ENCODE measurements around the gene PADI6.

Gene PADI6

GRCh38 chr1:17351598-17352324 lies 20.2 kb upstream of the PADI6 start:
- Histone ChIP-seq H3K9me2 (replicated peaks; ENCODE audit: control insufficient read depth, low read length) (no peaks in the 10 kb centered on the region), H3K4me3 (ENCODE audit: low read length) (no peak overlapping the region), H4K20me1 (ENCODE audit: control insufficient read depth, insufficient read depth, low read depth, low read length) (no peaks in the 10 kb centered on the region), H3K4me1 (ENCODE audit: control insufficient read depth, low read length) (no peaks in the 10 kb centered on the region), H3K27me3 (ENCODE audit: control insufficient read depth, low read length) (peaks cover 7% of the 10 kb centered on the region; the same call in 1 of the 2 replicates), H3F3A (ENCODE audit: control insufficient read depth, insufficient read depth) (no peaks in the 10 kb centered on the region), H3K27ac (ENCODE audit: low read depth, low read length) (no peak overlapping the region), H3K9me3 (ENCODE audit: control insufficient read depth, insufficient read depth, low read length) (no peaks in the 10 kb centered on the region), H3K36me3 (ENCODE audit: control insufficient read depth, low read length) (no peaks in the 10 kb centered on the region), H3K4me2 (ENCODE audit: low read length) (no peak overlapping the region), H3K79me2 (ENCODE audit: control insufficient read depth, low read length) (no peaks in the 10 kb centered on the region)
- no peak for TF ChIP-seq CTCF (IDR thresholded peaks at IDR 0.05; ENCODE audit: low read depth, low read length, poor library complexity, severe bottlenecking)

DNA sequence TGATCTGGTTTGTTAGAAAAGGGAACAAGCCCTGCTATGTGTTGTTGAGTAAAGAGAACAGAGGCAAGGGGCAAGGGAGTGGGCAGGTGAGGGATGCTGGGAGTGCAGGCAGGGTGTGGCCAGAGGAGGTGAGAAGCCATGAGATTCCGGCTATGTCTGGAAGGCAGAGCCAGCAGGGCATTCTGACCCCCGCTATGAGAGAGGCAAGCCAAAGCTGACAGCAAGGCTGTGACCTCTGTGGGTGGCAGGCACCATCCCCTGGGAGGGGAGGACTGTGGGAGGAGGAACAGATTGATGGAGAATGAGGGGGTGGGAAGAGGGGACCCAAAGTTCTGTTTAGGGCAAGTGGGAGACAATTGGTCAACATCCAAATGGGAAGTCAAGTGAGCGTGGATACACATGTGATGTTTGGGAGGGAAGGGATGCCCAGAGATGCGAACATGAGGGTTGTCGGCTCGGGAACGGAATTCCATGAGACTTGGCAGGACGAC lies 19.5 kb upstream of the PADI6 start:
- Histone ChIP-seq H3K9me3 (ENCODE audit: control insufficient read depth, insufficient read depth, low read length) (no peaks in the 10 kb centered on the region), H3K4me2 (ENCODE audit: low read length) (no peak overlapping the region), H3K79me2 (ENCODE audit: control insufficient read depth, low read length) (no peaks in the 10 kb centered on the region), H4K20me1 (ENCODE audit: control insufficient read depth, insufficient read depth, low read depth, low read length) (no peaks in the 10 kb centered on the region), H3K4me3 (ENCODE audit: low read length) (no peak overlapping the region), H3K36me3 (ENCODE audit: control insufficient read depth, low read length) (no peaks in the 10 kb centered on the region), H3K9me2 (replicated peaks; ENCODE audit: control insufficient read depth, low read length) (no peaks in the 10 kb centered on the region), H3K27me3 (ENCODE audit: control insufficient read depth, low read length) (peaks cover 7% of the 10 kb centered on the region; the same call in 1 of the 2 replicates), H3K27ac (ENCODE audit: low read depth, low read length) (no peak overlapping the region), H3K4me1 (ENCODE audit: control insufficient read depth, low read length) (no peaks in the 10 kb centered on the region), H3F3A (ENCODE audit: control insufficient read depth, insufficient read depth) (no peaks in the 10 kb centered on the region)
- TF ChIP-seq CTCF (IDR thresholded peaks at IDR 0.05; ENCODE audit: low read depth, low read length, poor library complexity, severe bottlenecking) (no peak), EZH2phosphoT487 (IDR thresholded peaks at IDR 0.05; ENCODE audit: borderline replicate concordance, low read length) (no peak)

GRCh38 chr1:17355898-17356297 lies 16.1 kb upstream of the PADI6 start:
- no peak overlapping the region for H3K4me3 ChIP-seq (ENCODE audit: low read length)
- no peaks in the 10 kb centered on the region for H3K4me1 ChIP-seq (ENCODE audit: control insufficient read depth, low read length)
- no peak overlapping the region for H3K4me2 ChIP-seq (ENCODE audit: low read length)

More at GRCh38 chr1:17355898-17356297, 16.1 kb upstream of the PADI6 start:
- TF ChIP-seq CTCF (IDR thresholded peaks at IDR 0.05; ENCODE audit: low read depth, low read length, poor library complexity, severe bottlenecking) (no peak), EZH2phosphoT487 (IDR thresholded peaks at IDR 0.05; ENCODE audit: borderline replicate concordance, low read length) (no peak)
- Histone ChIP-seq H3K9me2 (replicated peaks; ENCODE audit: control insufficient read depth, low read length) (no peaks in the 10 kb centered on the region), H3K36me3 (ENCODE audit: control insufficient read depth, low read length) (no peaks in the 10 kb centered on the region), H3K27me3 (ENCODE audit: control insufficient read depth, low read length) (no peaks in the 10 kb centered on the region), H3F3A (ENCODE audit: control insufficient read depth, insufficient read depth) (no peaks in the 10 kb centered on the region), H3K79me2 (ENCODE audit: control insufficient read depth, low read length) (no peaks in the 10 kb centered on the region), H4K20me1 (ENCODE audit: control insufficient read depth, insufficient read depth, low read depth, low read length) (no peaks in the 10 kb centered on the region), H3K27ac (ENCODE audit: low read depth, low read length) (no peak overlapping the region), H3K9me3 (ENCODE audit: control insufficient read depth, insufficient read depth, low read length) (no peaks in the 10 kb centered on the region)
